ENCODE results near the gene ZNF385C.
A peak's percentile ranks its signal among the peaks of the same experiment; 100 is the strongest.

The ZNF385C gene

DNA sequence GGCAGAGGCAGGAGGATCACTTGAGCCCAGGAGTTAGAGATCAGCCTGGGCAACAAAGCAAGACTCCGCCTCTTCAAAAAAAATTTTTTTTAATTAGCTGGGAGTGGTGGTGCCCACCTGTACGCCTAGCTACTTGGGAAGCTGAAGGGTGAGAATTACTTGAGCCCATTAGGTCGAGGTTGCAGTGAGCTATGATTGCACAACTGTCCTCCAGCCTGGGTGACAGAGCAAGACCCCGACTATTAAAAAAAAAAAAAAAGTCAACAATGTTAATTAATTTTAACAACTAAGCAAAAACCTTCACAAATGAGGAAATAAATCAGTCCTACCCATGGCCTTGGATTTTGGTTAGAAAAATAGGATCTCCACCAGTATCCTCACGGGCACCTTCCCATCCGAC lies 8.9 kb upstream of the ZNF385C start:
- DNase-seq (ENCODE audit: extremely low read depth, insufficient read length), result no peak
- Histone ChIP-seq H3K36me3 (ENCODE audit: control insufficient read depth, insufficient read depth, low read length) (peaks cover 4% of the 10 kb centered on the region), H3K4me3 (replicated peaks; ENCODE audit: low read depth, low read length) (no peak overlapping the region; the same call in 1 of the 2 replicates), H3K27me3 (replicated peaks; ENCODE audit: control insufficient read depth, insufficient read depth, low read length) (no peaks in the 10 kb centered on the region)
- no peak for TF ChIP-seq CTCF (IDR thresholded peaks at IDR 0.05; ENCODE audit: insufficient read depth, low read length, poor library complexity, severe bottlenecking)

- no peak overlapping the region for H3K4me3 ChIP-seq (replicated peaks; ENCODE audit: low read depth, low read length)
- H3K27me3 ChIP-seq (replicated peaks; ENCODE audit: control insufficient read depth, insufficient read depth, low read length), result no peaks in the 10 kb centered on the region
- peaks cover 4% of the 10 kb centered on the region for H3K36me3 ChIP-seq (ENCODE audit: control insufficient read depth, insufficient read depth, low read length)
- TF ChIP-seq CTCF (IDR thresholded peaks at IDR 0.05; ENCODE audit: insufficient read depth, low read length, poor library complexity, severe bottlenecking), result no peak
- DNase-seq (ENCODE audit: extremely low read depth, insufficient read length), result no peak
These were observed 7.7 kb upstream of the ZNF385C start for GRCh38 chr17:42106009-42106408.

GRCh38 chr17:42104264-42104663 lies 6.0 kb upstream of the ZNF385C start:
- no peak for DNase-seq (ENCODE audit: extremely low read depth, insufficient read length)
- TF ChIP-seq CTCF (IDR thresholded peaks at IDR 0.05; ENCODE audit: insufficient read depth, low read length, poor library complexity, severe bottlenecking), result no peak
- H3K27me3 ChIP-seq (replicated peaks; ENCODE audit: control insufficient read depth, insufficient read depth, low read length), result no peaks in the 10 kb centered on the region
- peaks cover 3% of the 10 kb centered on the region for H3K36me3 ChIP-seq (ENCODE audit: control insufficient read depth, insufficient read depth, low read length)
- no peak overlapping the region for H3K4me3 ChIP-seq (replicated peaks; ENCODE audit: low read depth, low read length)

- H3K27me3 ChIP-seq (replicated peaks; ENCODE audit: control insufficient read depth, insufficient read depth, low read length), result no peaks in the 10 kb centered on the region
- peaks cover 2% of the 10 kb centered on the region; the same call in 1 of the 2 replicates for H3K36me3 ChIP-seq (ENCODE audit: control insufficient read depth, insufficient read depth, low read length)
- DNase-seq (ENCODE audit: extremely low read depth, insufficient read length), result no peak
- TF ChIP-seq CTCF (IDR thresholded peaks at IDR 0.05; ENCODE audit: insufficient read depth, low read length, poor library complexity, severe bottlenecking), result no peak
- H3K4me3 ChIP-seq (replicated peaks; ENCODE audit: low read depth, low read length), result no peak overlapping the region
These were observed 5.1 kb upstream of the ZNF385C start for GRCh38 chr17:42103221-42103954.

- DNase-seq (ENCODE audit: extremely low read depth, insufficient read length), result no peak
- H3K27me3 ChIP-seq (replicated peaks; ENCODE audit: control insufficient read depth, insufficient read depth, low read length), result no peaks in the 10 kb centered on the region
- no peak overlapping the region for H3K4me3 ChIP-seq (replicated peaks; ENCODE audit: low read depth, low read length)
- H3K36me3 ChIP-seq (ENCODE audit: control insufficient read depth, insufficient read depth, low read length), result peaks cover 1% of the 10 kb centered on the region; the same call in 1 of the 2 replicates
- TF ChIP-seq CTCF (IDR thresholded peaks at IDR 0.05; ENCODE audit: insufficient read depth, low read length, poor library complexity, severe bottlenecking), result peak; percentile 93
These were observed 3.4 kb upstream of the ZNF385C start for GRCh38 chr17:42101513-42102292.
